NT2/D1 (cell line): ENCODE data around the gene HMGN1.

ENCODE experiments used
- SUZ12 ChIP-seq: IDR thresholded peaks from 2 replicates; pipeline ENCODE4 v1.6.1; 2011; ENCODE audit not compliant: insufficient read length, insufficient read depth; ENCODE audit errors: extremely low read depth
- YY1 ChIP-seq: IDR thresholded peaks from 2 replicates; pipeline ENCODE4 v1.6.1; 2011; ENCODE audit not compliant: insufficient read length, insufficient read depth
- ZNF274 ChIP-seq: IDR thresholded peaks from 2 replicates; pipeline ENCODE4 v1.6.1; 2011; ENCODE audit warnings: mild to moderate bottlenecking, low read depth, low read length

GRCh38 chr21:39318091-39318959 is 30.6 kb downstream of the HMGN1 start:
- TF ChIP-seq ZNF274 (no peak), SUZ12 (no peak), YY1 (no peak)
